ENCODE results near the gene LRRC43.
"Not testable (repeated sequence)": the region's sequence is repeated elsewhere in the genome, so short reads cannot be mapped to it uniquely, and the experiment has no call there.

Gene LRRC43

GRCh38 chr12:122195405-122195804 lies 12.5 kb downstream of the LRRC43 start:
- no peaks in the 10 kb centered on the region for H3K36me3 ChIP-seq (ENCODE audit: insufficient read depth, insufficient read length, low read length)
- no peak for DNase-seq (ENCODE audit: low read depth, low spot score)
- no peaks in the 10 kb centered on the region for H3K27me3 ChIP-seq (ENCODE audit: insufficient read depth, insufficient read length)
- H3K4me3 ChIP-seq (ENCODE audit: insufficient read length, low read depth), result no peak overlapping the region
- H3K9ac ChIP-seq (ENCODE audit: insufficient read length, low read depth), result no peak overlapping the region
- peaks cover 11% of the 10 kb centered on the region; the same call in 1 of the 2 replicates for H3K9me3 ChIP-seq (ENCODE audit: insufficient read depth, low read length)
- peaks cover 3% of the 10 kb centered on the region for H3K4me1 ChIP-seq (ENCODE audit: insufficient read depth, insufficient read length)
- TF ChIP-seq ZNF274 (IDR thresholded peaks at IDR 0.05; ENCODE audit: low read depth, low read length), result no peak
- no peak for TF ChIP-seq SUZ12 (IDR thresholded peaks at IDR 0.05; ENCODE audit: extremely low read depth, insufficient read depth, insufficient read length)
- TF ChIP-seq YY1 (IDR thresholded peaks at IDR 0.05; ENCODE audit: insufficient read depth, insufficient read length), result no peak

GRCh38 chr12:122197612-122197966 lies 14.7 kb downstream of the LRRC43 start:
- Histone ChIP-seq H3K27me3 (ENCODE audit: insufficient read depth, insufficient read length) (peaks cover 12% of the 10 kb centered on the region), H3K4me3 (ENCODE audit: insufficient read length, low read depth) (no peak overlapping the region)

GRCh38 chr12:122199484-122200355 lies 16.8 kb downstream of the LRRC43 start:
- Histone ChIP-seq H3K4me3 (ENCODE audit: insufficient read length, low read depth) (no peak overlapping the region), H3K4me1 (ENCODE audit: insufficient read depth, insufficient read length) (peaks cover 9% of the 10 kb centered on the region), H3K9me3 (ENCODE audit: insufficient read depth, low read length) (peaks cover 8% of the 10 kb centered on the region; the same call in 1 of the 2 replicates), H3K27me3 (ENCODE audit: insufficient read depth, insufficient read length) (peaks cover 32% of the 10 kb centered on the region), H3K36me3 (ENCODE audit: insufficient read depth, insufficient read length, low read length) (no peaks in the 10 kb centered on the region), H3K9ac (ENCODE audit: insufficient read length, low read depth) (no peak overlapping the region)
- TF ChIP-seq ZNF274 (IDR thresholded peaks at IDR 0.05; ENCODE audit: low read depth, low read length) (no peak), YY1 (IDR thresholded peaks at IDR 0.05; ENCODE audit: insufficient read depth, insufficient read length) (no peak), SUZ12 (IDR thresholded peaks at IDR 0.05; ENCODE audit: extremely low read depth, insufficient read depth, insufficient read length) (no peak)
- no peak for DNase-seq (ENCODE audit: low read depth, low spot score)

More at GRCh38 chr12:122197612-122197966, 14.7 kb downstream of the LRRC43 start:
- no peaks in the 10 kb centered on the region for H3K36me3 ChIP-seq (ENCODE audit: insufficient read depth, insufficient read length, low read length)
- peaks cover 9% of the 10 kb centered on the region for H3K4me1 ChIP-seq (ENCODE audit: insufficient read depth, insufficient read length)
- no peak for DNase-seq (ENCODE audit: low read depth, low spot score)
- H3K9me3 ChIP-seq (ENCODE audit: insufficient read depth, low read length), result peaks cover 11% of the 10 kb centered on the region; the same call in 1 of the 2 replicates
- H3K9ac ChIP-seq (ENCODE audit: insufficient read length, low read depth), result no peak overlapping the region
- TF ChIP-seq YY1 (IDR thresholded peaks at IDR 0.05; ENCODE audit: insufficient read depth, insufficient read length) (no peak), SUZ12 (IDR thresholded peaks at IDR 0.05; ENCODE audit: extremely low read depth, insufficient read depth, insufficient read length) (no peak), ZNF274 (IDR thresholded peaks at IDR 0.05; ENCODE audit: low read depth, low read length) (no peak)

GRCh38 chr12:122200541-122201175 lies 17.7 kb downstream of the LRRC43 start:
- peaks cover 41% of the 10 kb centered on the region for H3K27me3 ChIP-seq (ENCODE audit: insufficient read depth, insufficient read length)
- no peak for TF ChIP-seq YY1 (IDR thresholded peaks at IDR 0.05; ENCODE audit: insufficient read depth, insufficient read length)
- TF ChIP-seq ZNF274 (IDR thresholded peaks at IDR 0.05; ENCODE audit: low read depth, low read length), result no peak
- TF ChIP-seq SUZ12 (IDR thresholded peaks at IDR 0.05; ENCODE audit: extremely low read depth, insufficient read depth, insufficient read length), result no peak
- no peak for DNase-seq (ENCODE audit: low read depth, low spot score)
- H3K9ac ChIP-seq (ENCODE audit: insufficient read length, low read depth), result no peak overlapping the region
- no peak overlapping the region for H3K4me3 ChIP-seq (ENCODE audit: insufficient read length, low read depth)
- H3K9me3 ChIP-seq (ENCODE audit: insufficient read depth, low read length), result peaks cover 2% of the 10 kb centered on the region; the same call in 1 of the 2 replicates
- H3K4me1 ChIP-seq (ENCODE audit: insufficient read depth, insufficient read length), result peaks cover 17% of the 10 kb centered on the region
- no peaks in the 10 kb centered on the region for H3K36me3 ChIP-seq (ENCODE audit: insufficient read depth, insufficient read length, low read length)

- peaks cover 46% of the 10 kb centered on the region for H3K27me3 ChIP-seq (ENCODE audit: insufficient read depth, insufficient read length)
- H3K9ac ChIP-seq (ENCODE audit: insufficient read length, low read depth), result no peak overlapping the region
- no peak for DNase-seq (ENCODE audit: low read depth, low spot score)
- peaks cover 20% of the 10 kb centered on the region for H3K4me1 ChIP-seq (ENCODE audit: insufficient read depth, insufficient read length)
- TF ChIP-seq YY1 (IDR thresholded peaks at IDR 0.05; ENCODE audit: insufficient read depth, insufficient read length) (no peak), SUZ12 (IDR thresholded peaks at IDR 0.05; ENCODE audit: extremely low read depth, insufficient read depth, insufficient read length) (no peak), ZNF274 (IDR thresholded peaks at IDR 0.05; ENCODE audit: low read depth, low read length) (no peak)
- H3K36me3 ChIP-seq (ENCODE audit: insufficient read depth, insufficient read length, low read length), result peaks cover 3% of the 10 kb centered on the region
- no peak overlapping the region for H3K4me3 ChIP-seq (ENCODE audit: insufficient read length, low read depth)
- no peaks in the 10 kb centered on the region for H3K9me3 ChIP-seq (ENCODE audit: insufficient read depth, low read length)
These were observed 18.5 kb downstream of the LRRC43 start for GRCh38 chr12:122201381-122201780.

GRCh38 chr12:122202017-122202416 lies 19.1 kb downstream of the LRRC43 start:
- no peak overlapping the region for H3K9ac ChIP-seq (ENCODE audit: insufficient read length, low read depth)
- H3K4me3 ChIP-seq (ENCODE audit: insufficient read length, low read depth), result no peak overlapping the region
- peaks cover 8% of the 10 kb centered on the region for H3K36me3 ChIP-seq (ENCODE audit: insufficient read depth, insufficient read length, low read length)
- H3K9me3 ChIP-seq (ENCODE audit: insufficient read depth, low read length), result no peaks in the 10 kb centered on the region
- TF ChIP-seq ZNF274 (IDR thresholded peaks at IDR 0.05; ENCODE audit: low read depth, low read length) (no peak), SUZ12 (IDR thresholded peaks at IDR 0.05; ENCODE audit: extremely low read depth, insufficient read depth, insufficient read length) (no peak), YY1 (IDR thresholded peaks at IDR 0.05; ENCODE audit: insufficient read depth, insufficient read length) (no peak)
- H3K4me1 ChIP-seq (ENCODE audit: insufficient read depth, insufficient read length), result peaks cover 21% of the 10 kb centered on the region
- no peak for DNase-seq (ENCODE audit: low read depth, low spot score)
- H3K27me3 ChIP-seq (ENCODE audit: insufficient read depth, insufficient read length), result peaks cover 46% of the 10 kb centered on the region

GRCh38 chr12:122202811-122203210 lies 19.9 kb downstream of the LRRC43 start:
- Histone ChIP-seq H3K4me1 (ENCODE audit: insufficient read depth, insufficient read length) (peaks cover 26% of the 10 kb centered on the region), H3K27me3 (ENCODE audit: insufficient read depth, insufficient read length) (peaks cover 46% of the 10 kb centered on the region), H3K36me3 (ENCODE audit: insufficient read depth, insufficient read length, low read length) (peaks cover 16% of the 10 kb centered on the region), H3K4me3 (ENCODE audit: insufficient read length, low read depth) (peak overlapping the region; percentile 44), H3K9ac (ENCODE audit: insufficient read length, low read depth) (peak overlapping the region; percentile 71)
- H3K9me3 ChIP-seq (ENCODE audit: insufficient read depth, low read length); DNase-seq (ENCODE audit: low read depth, low spot score): not testable (repeated sequence)
